Skeletal muscle tissue (tissue), 4 donors: ENCODE data around the gene GCK. TPM values are rescaled to one million over a fixed set of nuclear protein-coding genes. Genes with fewer than 3 reads are reported as not detected.
"Not testable (repeated sequence)": the region's sequence is repeated elsewhere in the genome, so short reads cannot be mapped to it uniquely, and the experiment has no call there.

Experiments
- H3K27ac ChIP-seq: one replicate; pipeline ENCODE4 v1.7.0; 2013; ENCODE audit warnings: mild to moderate bottlenecking, low read depth, low read length, inconsistent platforms
- H3K27me3 ChIP-seq, 3 donors: one replicate each; pipeline ENCODE4 v1.7.0; 2013; ENCODE audit warnings: low read length in 3 of 3; ENCODE audit not compliant: control insufficient read depth in 3 of 3, insufficient read depth in 3 of 3
- H3K36me3 ChIP-seq, 3 donors: one replicate each; pipeline ENCODE4 v1.7.0; 2013; ENCODE audit warnings: low read length in 3 of 3; ENCODE audit not compliant: control insufficient read depth in 3 of 3, insufficient read depth in 3 of 3
- H3K4me1 ChIP-seq, 3 donors: one replicate each; pipeline ENCODE4 v1.7.0; 2013; ENCODE audit warnings: low read length in 3 of 3, mild to moderate bottlenecking in 3 of 3; ENCODE audit not compliant: control insufficient read depth in 3 of 3, insufficient read depth in 3 of 3
- H3K4me3 ChIP-seq, 3 donors: one replicate each; pipeline ENCODE4 v1.7.0; 2013; ENCODE audit warnings: low read length in 3 of 3
- H3K9ac ChIP-seq, 3 donors: one replicate each; pipeline ENCODE4 v1.7.0; 2013; ENCODE audit warnings: low read length in 3 of 3, mild to moderate bottlenecking in 3 of 3, moderate library complexity in 2 of 3, low read depth in 1 of 3
- H3K9me3 ChIP-seq, 3 donors: one replicate each; pipeline ENCODE4 v1.7.0; 2013; ENCODE audit warnings: low read length in 3 of 3; ENCODE audit not compliant: control insufficient read depth in 3 of 3
- total RNA-seq: library from RNA; depleted of rRNA; stranded (reverse); fragments of >200 nt; gene quantifications from one replicate; pipeline ENCODE4 v1.2.3, GENCODE V29; 2014
- donor health status: Osteomylitis.

Gene GCK
- total RNA-seq, 1 donor from 2014 or later: 2.1 TPM

- Histone ChIP-seq H3K36me3 (no peaks in the 10 kb centered on the region), H3K9me3 (no peaks in the 10 kb centered on the region), H3K4me1 (peaks cover 9 to 21% (median 16%) of the 10 kb centered on the region in 3 donors), H3K9ac (no peak overlapping the region), H3K4me3 (no peak overlapping the region), H3K27me3 (no peaks in the 10 kb centered on the region), H3K27ac (no peak overlapping the region)
These were observed 54.2 kb downstream of the GCK start for GRCh38 chr7:44134943-44135628.

- H3K4me1 ChIP-seq: peaks cover 16 to 31% (median 28%) of the 10 kb centered on the region in 3 donors
These were observed 55.9 kb downstream of the GCK start for GRCh38 chr7:44133295-44133694.

GRCh38 chr7:44132039-44132438 lies 57.2 kb downstream of the GCK start:
- H3K27ac ChIP-seq: peak overlapping the region; percentile 19
- H3K9me3 ChIP-seq: no peaks in the 10 kb centered on the region
- H3K4me3 ChIP-seq: no peak overlapping the region
- peaks cover 16 to 36% (median 31%) of the 10 kb centered on the region in 3 donors for H3K4me1 ChIP-seq
- H3K36me3 ChIP-seq: no peaks in the 10 kb centered on the region
- peak overlapping the region in 1 of 3 donors; percentile 45 for H3K9ac ChIP-seq
- H3K27me3 ChIP-seq: no peaks in the 10 kb centered on the region

More at GRCh38 chr7:44133295-44133694, 55.9 kb downstream of the GCK start:
- Histone ChIP-seq H3K9me3 (no peaks in the 10 kb centered on the region), H3K36me3 (no peaks in the 10 kb centered on the region), H3K27me3 (no peaks in the 10 kb centered on the region), H3K9ac (no peak overlapping the region), H3K4me3 (no peak overlapping the region), H3K27ac (no peak overlapping the region)

GRCh38 chr7:44131173-44132029 lies 57.8 kb downstream of the GCK start:
- H3K9ac ChIP-seq: peak overlapping the region in 1 of 3 donors; percentile 45
- peak overlapping the region; percentile 19 for H3K27ac ChIP-seq
- no peaks in the 10 kb centered on the region for H3K36me3 ChIP-seq
- no peak overlapping the region for H3K4me3 ChIP-seq
- H3K9me3 ChIP-seq: no peaks in the 10 kb centered on the region
- peaks cover 16 to 36% (median 31%) of the 10 kb centered on the region in 3 donors for H3K4me1 ChIP-seq
- H3K27me3 ChIP-seq: no peaks in the 10 kb centered on the region

GRCh38 chr7:44128721-44129582 lies 60.3 kb downstream of the GCK start:
- H3K9ac ChIP-seq: peak overlapping the region in 1 of 3 donors; percentile 40
- H3K36me3 ChIP-seq: no peaks in the 10 kb centered on the region

GRCh38 chr7:44127161-44127560 lies 62.1 kb downstream of the GCK start:
- Histone ChIP-seq H3K4me1 (peaks cover 23 to 41% (median 37%) of the 10 kb centered on the region in 3 donors), H3K36me3 (no peaks in the 10 kb centered on the region), H3K9ac (no peak overlapping the region), H3K27me3 (no peaks in the 10 kb centered on the region), H3K27ac (no peak overlapping the region), H3K4me3 (no peak overlapping the region), H3K9me3 (no peaks in the 10 kb centered on the region)

More at GRCh38 chr7:44128721-44129582, 60.3 kb downstream of the GCK start:
- no peaks in the 10 kb centered on the region for H3K9me3 ChIP-seq
- H3K27me3 ChIP-seq: no peaks in the 10 kb centered on the region
- H3K4me1 ChIP-seq: peaks cover 17 to 40% (median 32%) of the 10 kb centered on the region in 3 donors
- no peak overlapping the region for H3K27ac ChIP-seq
- H3K4me3 ChIP-seq: no peak overlapping the region

- H3K4me1 ChIP-seq: peaks cover 23 to 41% (median 37%) of the 10 kb centered on the region in 3 donors
- H3K27ac ChIP-seq, H3K27me3 ChIP-seq, H3K36me3 ChIP-seq, H3K9me3 ChIP-seq, H3K9ac ChIP-seq, H3K4me3 ChIP-seq: not testable (repeated sequence)
These were observed 62.7 kb downstream of the GCK start for GRCh38 chr7:44126574-44126973.

- H3K9me3 ChIP-seq: no peaks in the 10 kb centered on the region
- H3K4me1 ChIP-seq: peaks cover 28 to 45% (median 39%) of the 10 kb centered on the region in 3 donors
- no peaks in the 10 kb centered on the region for H3K27me3 ChIP-seq
- H3K36me3 ChIP-seq: peaks cover 7 to 9% (median 9%) of the 10 kb centered on the region in 3 donors
- no peak overlapping the region for H3K27ac ChIP-seq
- H3K4me3 ChIP-seq: no peak overlapping the region
- H3K9ac ChIP-seq: no peak overlapping the region
These were observed 64.4 kb downstream of the GCK start for GRCh38 chr7:44124822-44125202.

GRCh38 chr7:44123190-44124003 lies 65.8 kb downstream of the GCK start, which contains the start of gene POLD2:
POLD2 (minus strand) TSS chr7:44123548; CDS start chr7:44122053, 1,495 bp downstream.
- Histone ChIP-seq H3K9me3 (no peaks in the 10 kb centered on the region), H3K36me3 (peaks cover 13 to 15% (median 15%) of the 10 kb centered on the region in 3 donors), H3K27me3 (no peaks in the 10 kb centered on the region), H3K9ac (peak within 1 kb of the TSS; percentile 74 to 86 (median 84)), H3K4me1 (peaks cover 27 to 45% (median 37%) of the 10 kb centered on the region in 3 donors), H3K4me3 (peak within 1 kb of the TSS; percentile 82 to 90 (median 82)), H3K27ac (peak within 1 kb of the TSS; percentile 85)
